ENCODE results near the gene SMARCAD1.
A peak's percentile ranks its signal among the peaks of the same experiment; 100 is the strongest.

Gene SMARCAD1, protein sequence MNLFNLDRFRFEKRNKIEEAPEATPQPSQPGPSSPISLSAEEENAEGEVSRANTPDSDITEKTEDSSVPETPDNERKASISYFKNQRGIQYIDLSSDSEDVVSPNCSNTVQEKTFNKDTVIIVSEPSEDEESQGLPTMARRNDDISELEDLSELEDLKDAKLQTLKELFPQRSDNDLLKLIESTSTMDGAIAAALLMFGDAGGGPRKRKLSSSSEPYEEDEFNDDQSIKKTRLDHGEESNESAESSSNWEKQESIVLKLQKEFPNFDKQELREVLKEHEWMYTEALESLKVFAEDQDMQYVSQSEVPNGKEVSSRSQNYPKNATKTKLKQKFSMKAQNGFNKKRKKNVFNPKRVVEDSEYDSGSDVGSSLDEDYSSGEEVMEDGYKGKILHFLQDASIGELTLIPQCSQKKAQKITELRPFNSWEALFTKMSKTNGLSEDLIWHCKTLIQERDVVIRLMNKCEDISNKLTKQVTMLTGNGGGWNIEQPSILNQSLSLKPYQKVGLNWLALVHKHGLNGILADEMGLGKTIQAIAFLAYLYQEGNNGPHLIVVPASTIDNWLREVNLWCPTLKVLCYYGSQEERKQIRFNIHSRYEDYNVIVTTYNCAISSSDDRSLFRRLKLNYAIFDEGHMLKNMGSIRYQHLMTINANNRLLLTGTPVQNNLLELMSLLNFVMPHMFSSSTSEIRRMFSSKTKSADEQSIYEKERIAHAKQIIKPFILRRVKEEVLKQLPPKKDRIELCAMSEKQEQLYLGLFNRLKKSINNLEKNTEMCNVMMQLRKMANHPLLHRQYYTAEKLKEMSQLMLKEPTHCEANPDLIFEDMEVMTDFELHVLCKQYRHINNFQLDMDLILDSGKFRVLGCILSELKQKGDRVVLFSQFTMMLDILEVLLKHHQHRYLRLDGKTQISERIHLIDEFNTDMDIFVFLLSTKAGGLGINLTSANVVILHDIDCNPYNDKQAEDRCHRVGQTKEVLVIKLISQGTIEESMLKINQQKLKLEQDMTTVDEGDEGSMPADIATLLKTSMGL

DNA sequence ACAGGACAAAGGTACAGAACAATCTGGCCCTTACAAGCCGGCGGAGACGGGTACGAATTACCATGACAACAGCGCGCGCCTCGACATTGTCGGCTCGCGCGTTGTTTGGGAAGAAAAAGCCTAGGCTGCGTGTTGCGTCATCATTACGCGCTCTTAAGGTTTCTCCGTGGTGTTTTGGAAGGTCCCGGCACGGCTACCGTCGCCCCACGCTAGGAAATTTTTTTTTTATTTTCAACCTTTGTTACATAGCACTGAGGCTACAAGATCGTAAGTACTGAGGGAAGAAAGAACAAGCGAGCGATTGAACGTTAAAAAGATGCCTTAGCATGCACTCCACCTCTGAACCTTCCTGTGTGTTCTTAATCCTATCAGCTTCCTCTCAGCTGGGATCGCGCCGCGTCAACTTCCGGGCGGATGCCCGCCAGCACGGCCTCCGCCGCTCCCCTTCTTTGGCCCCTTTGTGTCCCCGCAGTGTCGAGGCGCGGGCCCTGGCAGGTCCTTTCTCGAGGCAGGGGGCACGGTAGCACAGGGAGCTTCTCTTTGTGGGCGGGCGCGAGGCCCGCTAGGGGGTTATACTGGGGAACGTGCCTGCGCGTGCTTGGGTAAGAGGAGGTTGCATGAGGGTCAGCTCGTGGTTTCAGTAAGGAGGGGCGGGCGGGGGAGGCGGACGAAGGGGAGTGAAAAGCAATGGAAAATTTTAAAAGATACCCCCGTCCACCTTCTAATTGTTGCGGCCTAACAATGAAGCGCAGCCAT, at the start of gene SMARCAD1:
TSS of gene SMARCAD1 (plus strand) at position 397 of the 756 bp plus-strand sequence. CDS start 530 bp downstream, outside the sequence.
- DNase-seq = peak; percentile 99

DNA sequence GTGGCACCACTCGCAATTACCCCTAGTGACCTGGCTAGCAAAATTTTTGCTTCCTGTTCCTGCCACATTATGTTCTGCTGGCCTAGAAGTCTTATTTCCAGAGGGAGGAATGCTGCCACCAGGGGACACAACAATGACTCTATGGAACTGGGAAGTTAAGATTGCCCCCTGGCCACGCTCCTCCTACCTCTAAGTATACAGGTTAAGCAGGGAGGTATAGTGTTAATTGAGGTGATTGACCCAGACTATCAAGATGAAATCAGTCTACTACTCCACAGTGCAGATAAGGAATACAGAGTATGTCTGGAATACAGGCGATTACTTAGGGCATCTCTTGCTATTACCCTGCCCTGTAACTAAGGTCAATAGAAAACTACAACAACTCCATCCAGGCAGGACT, 48.8 kb upstream of the SMARCAD1 start:
- no peak for DNase-seq

DNA sequence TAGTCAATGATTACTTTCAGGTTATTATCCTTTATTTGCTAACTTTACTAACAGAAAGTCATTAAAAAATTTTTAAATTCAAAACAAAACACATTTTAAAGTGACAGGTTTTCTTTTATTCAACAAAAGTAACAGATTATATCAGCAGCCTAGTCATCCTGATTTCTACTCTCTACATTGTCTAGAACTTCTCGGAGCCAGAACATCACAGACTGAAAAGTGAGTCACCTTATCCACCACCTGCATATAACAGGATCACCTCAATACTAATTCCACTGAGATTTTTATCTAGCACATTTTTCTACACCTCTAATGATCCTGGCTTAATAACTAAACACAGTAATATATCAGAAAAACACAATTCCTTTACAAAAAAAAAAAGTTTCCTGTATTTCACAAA, 47.9 kb upstream of the SMARCAD1 start:
- DNase-seq = no peak

DNA sequence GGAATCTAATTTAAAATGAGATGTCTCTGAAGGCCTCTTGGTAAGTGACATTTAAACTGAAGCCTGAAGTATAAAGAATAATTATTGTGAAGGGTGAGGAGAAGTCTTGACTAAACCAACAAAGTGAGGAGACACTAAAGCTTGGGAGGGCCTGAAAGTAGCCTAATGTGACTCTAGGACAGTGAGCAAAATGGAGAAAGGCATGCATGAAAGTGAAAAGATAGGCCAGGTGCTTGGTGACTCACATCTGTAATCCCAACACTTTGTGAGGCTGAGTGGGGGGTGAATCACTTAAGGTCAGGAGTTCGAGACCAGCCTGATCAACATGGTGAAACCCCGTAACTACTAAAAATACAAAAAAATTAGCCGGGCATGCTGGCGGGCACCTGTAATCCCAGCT, 46.9 kb upstream of the SMARCAD1 start:
- DNase-seq = no peak

DNA sequence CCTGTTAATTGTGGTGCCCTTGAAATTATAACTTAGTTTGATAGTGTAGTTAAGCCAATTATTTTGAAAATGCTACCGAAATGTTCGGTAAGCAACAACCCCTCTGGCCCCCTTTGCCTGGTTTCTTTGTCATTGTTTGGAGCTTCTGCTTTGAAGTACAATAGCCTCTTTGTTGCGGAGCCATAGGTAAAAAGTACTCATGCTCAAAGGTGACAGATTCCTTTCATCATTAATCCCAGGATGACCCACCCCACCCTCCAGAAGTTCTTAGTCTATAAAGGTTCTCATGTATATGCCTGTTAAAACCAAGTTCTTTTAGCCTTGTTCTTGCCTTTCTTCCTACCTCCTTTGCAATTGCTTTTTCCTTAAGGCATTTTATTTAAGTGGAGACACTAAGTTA, 42.4 kb upstream of the SMARCAD1 start:
- DNase-seq = no peak

DNA sequence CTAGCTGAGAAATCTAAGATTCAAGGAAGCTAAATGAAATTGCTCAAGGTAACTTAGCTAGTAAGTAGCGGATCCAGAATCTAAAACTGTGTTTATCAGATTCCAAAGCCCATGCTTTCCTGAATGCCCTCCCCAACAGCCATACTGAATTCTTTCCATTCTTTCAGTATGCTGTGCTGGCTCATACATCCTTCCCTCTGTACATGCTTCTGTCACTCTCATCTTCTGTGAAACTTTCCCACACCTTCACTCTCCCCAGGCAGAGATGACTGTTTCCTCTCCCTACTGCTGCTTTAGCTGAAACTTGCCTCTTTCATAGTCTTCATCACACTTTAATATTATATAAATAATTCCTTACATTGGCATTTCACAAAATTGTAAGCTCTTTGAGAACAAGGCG, 39.3 kb upstream of the SMARCAD1 start:
- no peak for DNase-seq

DNA sequence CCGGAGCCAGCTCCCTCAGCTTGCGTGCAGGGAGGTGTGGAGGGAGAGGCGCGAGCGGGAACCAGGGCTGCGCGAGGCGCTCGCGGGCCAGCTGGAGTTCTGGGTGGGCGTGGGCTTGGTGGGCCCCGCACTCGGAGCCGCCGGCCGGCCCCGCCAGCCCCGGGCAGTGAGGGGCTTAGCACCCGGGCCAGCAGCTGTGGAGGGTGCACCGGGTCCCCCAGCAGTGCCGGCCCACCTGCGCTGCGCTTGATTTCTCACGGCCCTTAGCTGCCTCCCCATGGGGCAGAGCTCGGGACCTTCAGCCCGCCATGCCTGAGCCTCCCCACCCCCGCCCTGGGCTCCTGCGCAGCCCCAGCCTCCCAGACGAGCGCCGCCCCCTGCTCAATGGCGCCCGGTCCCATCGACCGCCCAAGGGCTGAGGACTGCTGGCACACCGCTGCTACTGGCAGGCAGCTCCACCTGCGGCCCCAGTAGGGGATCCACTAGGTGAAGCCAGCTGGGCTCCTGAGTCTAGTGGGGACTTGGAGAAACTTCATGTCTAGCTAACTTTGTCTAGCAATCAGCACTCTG, 37.8 kb upstream of the SMARCAD1 start:
- DNase-seq = no peak

DNA sequence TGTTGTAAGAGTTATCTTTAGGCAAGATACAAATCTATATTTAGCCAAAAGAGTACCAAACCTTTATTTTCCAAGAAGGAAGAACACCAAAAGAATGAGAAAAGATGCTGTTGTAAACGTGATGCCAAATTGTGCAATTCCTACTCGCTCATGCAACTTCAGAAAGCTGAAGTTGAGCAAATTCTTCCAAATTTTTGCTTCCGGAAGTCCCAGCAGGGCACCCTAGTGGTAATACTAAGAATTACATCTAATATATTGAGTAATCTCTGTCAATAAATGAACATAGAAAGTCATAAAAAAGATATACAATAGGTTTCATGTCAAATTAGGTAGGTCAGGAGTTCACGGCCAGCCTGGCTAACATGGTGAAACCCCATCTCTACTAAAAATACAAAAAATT, 36.0 kb upstream of the SMARCAD1 start:
- DNase-seq = no peak

DNA sequence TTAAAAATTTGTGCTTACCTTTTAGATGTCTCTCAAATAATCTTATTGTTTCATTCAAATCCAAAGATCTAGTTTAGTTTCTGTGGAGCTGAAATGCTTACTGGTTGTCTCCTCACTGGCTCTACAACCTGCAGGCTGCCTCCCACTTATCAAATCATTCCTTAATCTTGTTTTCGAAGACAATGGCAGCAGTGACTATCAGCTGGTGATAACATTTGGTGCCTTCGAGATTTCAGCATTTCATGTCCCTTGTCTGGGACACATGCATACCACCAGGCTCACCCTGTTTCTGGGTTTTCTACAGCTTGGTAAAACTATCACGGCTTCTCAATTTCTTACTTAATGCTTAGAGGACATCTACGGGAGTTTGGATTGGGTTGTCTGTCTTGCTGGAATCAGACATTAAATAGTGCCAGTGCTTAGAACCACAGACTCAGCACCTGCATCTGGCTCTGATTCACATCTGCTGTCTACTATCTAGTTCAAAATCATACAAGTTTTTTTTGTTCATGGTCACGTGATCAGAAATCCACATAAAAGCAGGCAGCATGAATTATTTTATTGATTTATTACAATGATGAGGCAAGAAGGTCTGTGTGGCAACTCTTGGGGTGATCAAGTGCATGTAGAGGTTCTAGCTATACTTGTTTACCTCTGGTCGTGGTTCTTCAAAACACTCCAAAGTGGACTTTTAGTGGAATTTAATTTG, 32.0 kb upstream of the SMARCAD1 start:
- no peak for DNase-seq

DNA sequence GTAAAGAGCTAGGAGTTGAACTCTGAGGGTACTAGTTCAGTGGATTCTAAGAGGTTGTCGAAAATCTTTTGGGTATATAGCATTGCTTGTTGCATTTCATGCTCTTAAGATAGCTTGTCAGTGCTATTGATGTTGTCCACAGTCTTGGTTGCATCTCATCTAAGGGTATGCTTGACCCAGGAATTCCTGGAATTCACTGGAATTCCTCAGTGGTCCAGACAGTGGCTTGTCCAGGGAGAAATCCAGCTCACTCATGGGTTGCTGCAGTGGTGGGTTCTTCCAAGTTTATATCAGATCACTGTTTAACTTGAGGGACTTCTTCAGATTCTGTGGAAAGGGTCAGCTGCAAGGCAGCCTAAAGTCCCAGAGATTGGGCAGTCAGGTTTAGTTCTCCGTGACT, 29.8 kb upstream of the SMARCAD1 start:
- DNase-seq = no peak

DNA sequence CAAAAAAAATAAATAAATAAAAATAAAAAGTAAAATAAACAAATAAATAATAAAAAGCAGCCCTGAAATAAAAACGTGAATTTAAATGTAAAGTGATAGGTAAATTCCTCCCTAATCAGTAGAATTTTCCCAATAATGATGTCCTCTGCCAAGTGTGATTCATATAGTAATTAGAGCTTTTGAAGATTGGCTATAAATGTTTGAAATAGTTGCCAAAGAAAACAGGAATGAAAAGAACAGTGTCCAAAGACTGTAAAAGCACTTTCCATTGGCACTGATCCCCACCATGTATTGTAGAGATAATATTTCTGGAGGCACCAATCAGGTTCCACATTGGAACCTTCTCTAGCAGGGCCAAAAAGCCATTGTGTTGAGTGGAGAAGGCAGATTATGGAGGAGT, 25.9 kb upstream of the SMARCAD1 start:
- no peak for DNase-seq

DNA sequence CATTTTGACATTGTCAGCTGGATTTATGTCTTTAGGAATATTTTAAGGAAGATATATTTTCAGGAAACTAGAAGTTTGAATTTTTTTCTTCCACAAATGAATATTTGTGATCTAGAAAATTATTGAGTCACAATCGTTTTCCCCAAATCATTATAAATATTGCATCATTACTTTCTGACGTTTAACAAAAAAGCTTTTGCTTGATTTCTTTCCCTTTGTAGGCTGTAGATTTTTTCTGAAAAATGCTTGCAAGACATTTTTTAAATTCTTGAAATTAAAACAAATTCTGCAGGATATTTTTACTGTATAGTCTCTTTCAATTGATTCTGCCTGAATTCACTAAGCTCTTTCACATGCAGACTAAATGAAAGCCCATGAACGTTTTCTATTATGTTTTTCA, 4.9 kb upstream of the SMARCAD1 start:
- no peak for DNase-seq

DNA sequence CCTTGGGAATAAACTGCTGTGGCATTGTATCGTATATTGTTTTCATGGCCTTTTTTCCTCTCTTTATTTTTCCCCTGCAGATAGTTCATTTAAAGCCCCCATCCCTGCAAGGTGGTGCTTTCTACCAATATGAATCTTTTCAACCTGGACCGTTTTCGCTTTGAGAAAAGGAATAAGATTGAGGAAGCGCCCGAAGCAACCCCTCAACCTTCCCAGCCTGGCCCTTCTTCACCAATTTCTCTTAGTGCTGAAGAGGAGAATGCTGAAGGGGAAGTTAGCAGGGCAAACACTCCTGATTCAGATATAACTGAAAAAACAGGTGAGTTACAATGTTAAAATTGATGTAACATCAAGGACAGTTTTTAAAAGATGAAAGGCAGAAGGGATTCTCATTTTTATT, 601 bp downstream of the SMARCAD1 start:
- no peak for DNase-seq

DNA sequence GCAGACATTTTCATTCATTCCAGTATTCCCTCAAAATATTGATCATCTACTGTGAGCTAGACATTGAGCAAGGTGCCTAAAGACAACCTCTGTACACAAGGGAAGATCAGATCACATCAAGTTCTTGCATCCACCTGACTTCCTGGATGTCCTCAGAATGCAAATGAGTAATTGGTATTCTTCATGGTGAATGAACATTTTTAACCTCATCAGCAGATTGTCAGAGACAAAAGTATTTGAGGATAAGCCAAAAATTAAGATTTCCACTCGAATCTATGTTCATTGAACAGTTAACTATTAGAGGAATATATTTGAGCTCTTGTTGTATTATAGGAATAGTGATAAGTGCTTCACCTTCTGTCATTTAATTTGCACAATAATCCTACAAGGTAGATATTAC, 1.3 kb downstream of the SMARCAD1 start:
- DNase-seq = no peak

DNA sequence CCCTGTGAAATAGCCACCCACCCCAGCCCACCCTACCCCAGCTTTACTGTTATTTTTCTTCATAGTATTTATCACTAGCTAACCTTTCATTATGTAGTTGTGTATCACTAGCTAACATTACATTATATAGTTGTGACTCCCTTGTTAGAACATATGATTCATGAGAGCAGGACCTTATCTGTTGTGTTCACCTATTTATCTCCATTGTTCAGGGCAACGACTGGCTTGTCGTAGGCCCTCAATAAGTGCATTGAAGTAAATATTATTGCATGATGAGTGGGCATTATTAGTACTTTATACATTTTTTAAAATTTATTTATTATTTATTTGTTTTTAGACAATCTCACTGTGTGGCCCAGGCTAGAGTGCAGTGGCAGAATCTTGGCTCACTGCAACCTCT, 4.2 kb downstream of the SMARCAD1 start:
- DNase-seq = no peak

DNA sequence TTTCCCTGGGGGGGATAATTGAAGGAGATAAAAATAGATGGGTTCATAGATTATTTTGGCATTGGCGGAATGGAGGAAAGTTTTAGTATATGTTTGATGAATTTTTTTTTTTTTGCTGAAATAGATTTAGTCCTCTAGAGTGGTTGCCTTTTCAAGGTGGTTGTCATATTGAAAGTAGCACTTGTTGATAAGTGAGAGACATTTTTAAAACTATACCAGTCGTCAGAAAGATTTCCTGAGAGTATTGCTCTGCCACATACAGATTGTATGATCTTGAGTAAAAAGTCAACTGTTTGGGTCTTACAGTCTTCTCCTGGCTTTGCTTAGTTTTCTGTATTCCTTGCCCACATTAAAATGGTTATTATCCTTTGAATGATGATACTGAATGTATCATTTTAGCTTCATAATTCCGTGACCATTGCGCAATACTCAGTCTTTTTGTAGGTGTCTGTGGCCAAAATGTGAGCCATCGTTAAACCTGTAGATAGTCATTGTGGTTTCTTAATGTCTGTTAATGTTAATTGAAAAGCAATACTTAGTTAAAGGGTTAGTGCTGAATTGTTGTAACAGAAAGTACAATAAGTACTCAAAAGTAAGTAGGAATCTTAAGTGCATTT, 7.1 kb downstream of the SMARCAD1 start:
- no peak for DNase-seq

DNA sequence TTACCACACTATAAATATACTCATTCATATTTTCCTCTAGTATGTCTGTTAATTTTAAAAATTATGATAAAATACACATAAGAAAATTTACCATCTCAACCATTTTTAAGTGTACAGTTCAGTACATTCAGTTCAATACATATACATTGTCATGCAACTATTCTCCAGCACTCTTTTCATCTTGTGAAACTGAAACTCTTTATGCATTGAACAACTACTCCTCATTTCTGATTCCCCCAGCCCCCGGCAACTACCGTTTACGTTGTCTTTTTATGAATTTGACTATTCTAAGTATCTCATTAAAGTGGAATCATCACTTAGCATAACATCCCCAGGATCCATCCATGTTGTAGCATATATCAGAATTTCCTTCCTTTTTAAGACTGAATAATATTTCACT, 8.7 kb downstream of the SMARCAD1 start:
- DNase-seq = no peak

DNA sequence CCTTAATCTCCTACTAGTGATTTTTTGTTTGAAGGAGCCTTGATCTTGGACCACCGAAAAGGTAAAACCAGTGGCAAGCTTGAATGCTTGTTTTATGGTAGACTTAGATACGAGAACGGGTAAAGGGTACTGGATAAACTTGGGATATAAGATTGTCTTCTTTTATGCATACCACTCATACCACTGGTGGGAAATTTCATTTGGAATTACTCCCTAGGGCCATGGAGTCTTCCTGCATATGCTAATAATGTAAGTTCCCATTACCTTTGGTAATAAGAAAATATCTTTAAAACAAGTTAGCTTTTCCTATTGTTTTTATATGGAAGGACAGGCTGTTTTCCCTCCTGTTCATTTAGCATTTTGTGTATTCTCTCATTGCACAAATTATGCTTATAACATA, 11.7 kb downstream of the SMARCAD1 start:
- no peak for DNase-seq

DNA sequence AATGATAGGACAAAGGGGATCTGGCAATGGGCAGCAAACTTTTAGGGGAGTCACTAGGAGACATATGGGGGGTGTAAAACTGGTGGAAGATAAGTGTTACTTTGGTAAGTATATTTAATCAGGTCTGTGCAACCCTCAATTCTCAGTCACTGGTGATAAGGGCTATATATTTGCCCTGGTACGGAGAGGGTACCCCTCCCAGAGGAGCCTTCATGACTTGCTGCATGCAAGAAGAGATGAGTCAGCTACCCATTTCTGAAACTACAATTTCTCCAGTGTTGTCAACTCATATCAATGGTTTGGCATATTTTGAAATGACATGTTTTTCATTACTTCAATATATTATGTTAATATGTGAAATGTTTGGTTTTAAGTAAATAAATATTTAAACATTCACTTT, 14.3 kb downstream of the SMARCAD1 start:
- no peak for DNase-seq

DNA sequence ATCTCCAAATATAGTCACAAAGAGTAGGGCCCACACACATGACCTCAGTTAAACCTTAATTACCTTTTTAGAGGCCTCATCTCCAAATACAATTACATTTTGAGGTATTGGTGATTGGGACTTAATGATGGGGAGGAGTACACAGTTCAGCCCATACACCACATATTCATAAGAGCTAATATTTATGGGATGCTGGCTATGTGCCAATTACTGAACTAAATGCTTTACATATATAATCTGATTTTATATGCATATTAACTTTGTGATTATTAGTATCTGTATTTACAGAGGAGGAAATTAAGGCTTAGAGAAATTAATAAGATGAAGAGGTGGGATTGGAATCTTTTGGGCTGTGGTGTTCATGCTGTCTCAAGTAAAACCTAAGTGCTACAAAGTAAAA, 17.8 kb downstream of the SMARCAD1 start:
- DNase-seq = no peak

DNA sequence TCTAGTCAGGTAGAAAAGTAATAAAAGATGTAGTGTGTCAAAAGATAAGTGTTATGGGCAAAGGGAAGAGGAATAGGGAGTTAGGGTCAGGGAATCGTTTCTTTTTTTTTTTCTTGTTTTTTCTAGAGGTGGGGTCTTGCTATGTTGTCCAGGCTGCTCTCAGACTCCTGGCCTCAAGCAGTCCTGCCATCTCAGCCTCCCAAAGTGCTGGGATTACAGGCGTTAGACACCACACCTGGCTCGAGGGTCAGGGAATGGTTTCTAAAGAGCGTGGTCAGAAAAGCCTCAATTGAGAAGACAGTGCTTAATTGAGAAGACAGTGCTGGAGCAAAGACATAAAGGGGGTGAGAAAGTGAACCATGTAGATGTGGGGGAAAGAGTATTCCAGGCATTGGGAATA, 19.1 kb downstream of the SMARCAD1 start:
- DNase-seq = no peak

Data from KG1 (cell line).